G401.6 (cell line): ENCODE results near the gene CNTNAP2.
"Not testable (repeated sequence)": the region's sequence is repeated elsewhere in the genome, so short reads cannot be mapped to it uniquely, and the experiment has no call there.

Source experiments
- FAIRE-seq: peaks from 2 replicates; lab custom pipeline; 2012; peaks lifted over from hg19 to GRCh38; lab: Jason Lieb, UNC

Gene CNTNAP2

DNA sequence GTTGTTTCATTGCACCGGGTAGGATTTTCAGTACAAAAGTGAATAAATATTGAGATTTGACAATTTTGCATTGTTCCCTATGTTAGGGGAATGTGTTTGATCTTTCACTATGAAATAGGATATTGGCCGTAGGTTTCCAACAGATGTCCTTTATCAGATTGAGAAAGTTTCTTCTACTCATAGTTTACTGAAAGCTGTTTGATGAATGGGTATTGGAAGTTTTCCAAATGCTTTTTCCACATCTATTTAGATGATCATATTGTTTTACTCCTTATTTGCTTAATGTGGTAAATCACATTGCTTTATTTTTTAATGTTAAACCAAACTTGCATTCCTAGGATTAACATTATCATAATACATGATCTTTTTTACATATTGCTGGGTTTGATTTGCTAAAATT lies 2296.1 kb downstream of the CNTNAP2 start:
- no peak for FAIRE-seq

DNA sequence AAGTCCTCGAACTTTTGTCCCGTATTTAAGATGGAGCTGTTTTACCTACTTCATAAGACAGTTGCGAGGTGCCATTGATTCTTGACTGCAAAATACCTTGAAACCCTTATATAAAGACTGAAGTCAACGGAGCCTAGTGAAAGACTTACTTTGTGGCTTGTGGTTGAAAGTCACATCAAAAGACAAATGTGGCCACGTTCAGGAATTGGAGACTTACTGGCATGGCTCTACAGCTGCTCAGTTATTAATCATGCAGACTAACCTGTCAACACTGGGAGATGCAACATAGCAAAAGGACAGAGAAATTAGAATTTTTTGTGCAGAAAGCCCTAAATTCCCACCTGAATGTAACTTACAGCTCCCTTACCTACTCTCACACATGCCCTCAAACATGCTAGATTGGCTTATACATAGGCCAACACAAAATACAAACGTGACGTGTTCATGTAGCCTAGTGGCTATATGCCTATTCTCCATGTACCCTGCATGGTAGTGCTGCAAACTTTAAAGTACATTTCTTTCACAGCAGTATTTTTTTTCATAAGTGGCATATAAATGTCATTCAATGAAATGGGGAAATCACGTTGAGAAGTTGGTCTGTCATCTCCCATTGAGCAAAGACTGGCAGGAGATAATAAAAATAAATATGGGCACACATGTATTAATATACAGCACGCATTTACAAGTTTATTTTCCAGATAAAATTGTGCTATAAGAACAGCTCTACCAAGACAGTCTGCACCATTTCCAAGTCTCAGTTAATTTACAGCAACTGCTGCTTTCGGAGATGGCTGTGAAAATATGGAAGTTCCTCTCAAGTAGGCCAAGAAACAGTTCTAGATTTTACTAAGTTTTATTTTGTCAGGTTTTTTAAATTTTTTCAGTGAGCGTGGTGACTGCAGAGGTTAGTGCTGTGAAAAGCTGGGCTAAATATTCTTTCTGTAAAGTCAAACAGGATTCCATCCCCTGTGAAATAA lies 2303.5 kb downstream of the CNTNAP2 start:
- no peak for FAIRE-seq

DNA sequence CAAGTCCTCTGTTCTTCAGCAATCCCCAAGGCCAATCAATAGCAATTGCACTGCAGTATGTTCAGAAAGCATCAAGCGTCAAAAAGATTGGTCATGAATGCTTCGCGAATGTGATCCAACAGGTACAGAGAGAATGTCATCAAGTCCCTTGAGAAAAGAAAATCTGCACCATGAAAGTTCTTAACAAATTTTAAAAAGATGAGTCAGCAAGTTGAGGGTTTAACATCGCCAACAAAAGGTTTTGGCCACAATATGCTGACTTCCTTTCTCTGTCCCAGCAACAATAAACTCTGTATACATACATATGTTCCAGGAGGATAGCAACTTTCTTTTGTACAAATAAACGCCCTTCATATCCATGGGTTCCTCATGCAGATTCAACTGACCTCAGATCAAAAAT lies 2305.4 kb downstream of the CNTNAP2 start:
- FAIRE-seq = no peak

DNA sequence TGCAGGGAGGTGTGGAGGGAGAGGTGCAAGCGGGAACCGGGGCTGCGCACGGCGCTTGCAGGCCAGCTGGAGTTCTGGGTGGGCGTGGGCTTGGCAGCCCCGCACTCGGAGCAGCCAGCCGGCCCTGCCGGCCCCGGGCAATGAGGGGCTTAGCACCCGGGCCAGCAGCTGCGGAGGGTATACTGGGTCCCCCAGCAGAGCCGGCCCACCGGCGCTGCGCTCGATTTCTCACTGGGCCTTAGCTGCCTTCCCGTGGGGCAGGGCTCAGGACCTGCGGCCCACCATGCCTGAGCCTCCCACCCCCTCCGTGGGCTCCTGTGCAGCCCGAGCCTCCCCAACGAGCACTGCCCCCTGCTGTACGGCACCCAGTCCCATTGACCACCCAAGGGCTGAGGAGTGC lies 2309.8 kb downstream of the CNTNAP2 start:
- FAIRE-seq = not testable (repeated sequence)

DNA sequence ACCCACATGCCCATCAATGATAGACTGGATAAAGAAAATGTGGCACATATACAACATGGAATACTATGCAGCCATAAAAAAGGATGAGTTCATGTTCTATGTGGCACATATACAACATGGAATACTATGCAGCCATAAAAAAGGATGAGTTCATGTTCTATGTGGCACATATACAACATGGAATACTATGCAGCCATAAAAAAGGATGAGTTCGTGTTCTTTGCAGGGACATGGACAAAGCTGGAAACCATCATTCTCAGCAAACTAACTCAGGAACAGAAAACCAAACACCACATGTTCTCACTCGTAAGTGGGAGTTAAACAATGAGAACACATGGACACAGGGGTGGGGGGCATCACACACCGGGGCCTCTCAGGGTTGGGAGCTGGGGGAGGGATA lies 2314.1 kb downstream of the CNTNAP2 start:
- FAIRE-seq = not testable (repeated sequence)

DNA sequence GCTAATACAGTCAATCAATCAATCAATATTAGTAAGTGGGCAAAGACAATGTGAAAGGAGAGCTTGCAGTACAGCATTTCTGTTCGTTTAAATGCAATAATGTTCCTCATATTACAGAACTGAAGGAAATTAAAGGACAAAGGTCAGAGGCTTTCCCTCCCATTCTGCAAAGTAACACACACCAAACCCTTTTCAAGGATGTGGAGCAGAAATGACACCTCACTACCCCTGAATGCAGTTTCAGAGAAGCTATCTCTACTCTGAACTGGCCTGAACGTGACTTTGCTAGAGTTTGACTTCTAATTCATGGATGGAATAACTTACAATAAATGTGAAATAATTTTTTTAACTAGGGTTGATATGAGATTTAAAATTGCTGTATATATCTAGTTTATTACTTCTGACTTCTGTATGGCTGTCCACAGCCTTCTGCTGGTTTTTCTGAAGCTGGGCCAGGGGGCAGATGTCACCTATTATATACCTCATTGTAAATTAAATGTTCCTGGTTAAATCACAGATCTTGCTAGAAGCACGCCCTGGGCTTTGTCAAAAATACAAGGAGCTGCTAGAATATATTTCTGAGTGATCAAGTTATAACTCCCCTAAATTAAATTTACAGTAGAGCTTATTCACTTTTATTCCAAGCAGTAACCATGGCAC lies 2317.1 kb downstream of the CNTNAP2 start:
- no peak for FAIRE-seq

DNA sequence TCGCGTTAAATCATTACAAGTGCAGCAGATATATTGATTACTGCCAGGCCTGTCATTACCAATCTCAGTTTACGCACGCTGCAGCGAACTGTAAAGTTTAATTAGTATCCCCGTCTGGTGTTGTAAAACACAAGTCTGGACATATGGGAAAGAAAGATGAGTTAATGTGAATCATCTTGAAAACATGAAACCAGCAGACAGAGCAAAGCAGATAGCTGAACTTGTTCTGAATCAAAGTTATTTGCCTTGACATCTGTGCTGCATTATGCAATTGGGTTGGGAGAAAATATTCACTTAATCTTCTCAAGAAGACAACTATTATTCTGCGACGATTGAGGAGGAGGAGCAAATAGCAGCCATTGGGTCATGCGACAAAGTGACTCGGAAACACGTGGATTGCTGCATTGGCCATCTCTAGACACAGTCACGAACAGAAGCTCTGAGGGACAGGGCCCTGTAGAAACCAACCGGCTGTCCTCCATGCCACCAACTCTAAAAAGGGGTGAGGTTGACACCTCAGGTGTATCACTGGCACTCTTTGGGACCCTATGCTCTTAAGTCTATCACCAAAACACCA lies 2317.7 kb downstream of the CNTNAP2 start:
- no peak for FAIRE-seq

DNA sequence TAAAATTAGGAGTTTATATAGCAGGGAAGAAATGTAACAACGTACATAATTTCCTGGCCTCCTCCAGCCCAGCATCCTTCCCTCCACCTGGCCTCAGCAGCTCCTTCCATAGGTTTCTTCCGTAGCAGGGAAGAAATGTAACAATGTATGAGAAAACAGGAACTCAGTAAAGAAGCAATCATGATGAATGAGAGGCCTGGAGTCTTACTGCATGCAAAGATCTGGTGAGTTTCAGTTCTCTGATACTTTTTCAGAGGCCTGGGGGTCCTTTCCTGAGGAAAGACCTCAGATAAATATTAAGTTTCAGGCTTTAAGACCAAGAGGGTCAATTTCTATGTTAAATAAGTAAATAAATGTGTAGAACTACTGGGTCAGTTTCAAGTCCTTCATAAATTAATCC lies 2318.3 kb downstream of the CNTNAP2 start:
- FAIRE-seq = no peak

DNA sequence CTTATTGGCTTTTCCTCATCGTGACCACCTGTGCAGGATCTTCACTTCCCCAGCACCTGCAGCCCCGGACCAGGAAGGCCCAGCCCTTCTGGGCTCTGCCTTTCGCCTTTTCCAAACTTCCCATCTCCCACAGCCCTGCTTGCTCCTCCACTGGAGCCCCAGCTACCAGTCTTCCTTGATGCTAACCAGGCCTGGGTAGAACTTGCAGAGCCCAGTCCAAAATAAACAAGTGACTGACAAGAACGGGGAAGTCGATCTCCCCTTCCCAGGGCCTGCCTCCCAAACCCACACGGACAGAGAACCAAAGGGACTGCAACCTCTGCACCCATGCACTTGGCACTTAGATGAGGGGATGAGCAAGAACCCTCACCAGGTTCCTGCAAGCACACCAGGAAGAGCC lies 2319.1 kb downstream of the CNTNAP2 start:
- no peak for FAIRE-seq

DNA sequence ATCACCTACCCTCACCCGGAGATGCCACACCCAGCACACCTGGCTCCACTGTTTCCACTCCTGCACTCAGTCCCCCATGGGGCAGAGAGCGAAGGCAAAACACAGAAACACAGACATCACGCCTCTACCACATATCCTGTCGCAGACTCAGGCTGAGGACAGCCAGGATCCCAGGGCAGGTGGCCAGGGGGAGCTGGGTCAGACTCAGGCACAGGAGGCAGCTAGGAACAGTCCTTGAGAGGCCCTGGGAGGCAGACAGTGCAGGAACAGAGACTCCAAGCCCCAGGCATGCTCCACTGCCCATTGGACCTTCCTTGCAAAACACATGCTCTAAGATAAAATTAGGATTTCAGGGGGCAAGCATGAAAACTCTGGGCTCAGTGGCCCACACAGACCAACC lies 2319.5 kb downstream of the CNTNAP2 start:
- no peak for FAIRE-seq

DNA sequence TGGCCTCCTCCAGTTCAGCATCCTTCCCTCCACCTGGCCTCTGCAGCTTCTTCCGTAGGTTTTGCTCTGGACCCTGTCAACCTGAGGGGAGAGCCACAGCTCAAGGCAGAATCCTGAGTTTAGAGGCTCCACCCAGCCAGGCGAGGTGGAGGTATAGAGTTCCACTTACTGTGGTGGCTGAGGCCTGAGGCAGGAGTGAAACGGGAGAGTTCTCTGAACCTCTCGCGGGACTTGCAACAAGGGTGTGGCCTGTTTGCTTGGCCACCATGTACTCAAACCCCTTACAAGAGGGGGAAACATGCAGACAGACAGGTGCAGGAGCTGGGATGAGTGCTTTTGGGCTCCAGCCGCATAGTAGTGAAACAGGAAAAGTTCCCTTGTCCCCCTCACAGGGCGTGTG lies 2320.0 kb downstream of the CNTNAP2 start:
- no peak for FAIRE-seq

DNA sequence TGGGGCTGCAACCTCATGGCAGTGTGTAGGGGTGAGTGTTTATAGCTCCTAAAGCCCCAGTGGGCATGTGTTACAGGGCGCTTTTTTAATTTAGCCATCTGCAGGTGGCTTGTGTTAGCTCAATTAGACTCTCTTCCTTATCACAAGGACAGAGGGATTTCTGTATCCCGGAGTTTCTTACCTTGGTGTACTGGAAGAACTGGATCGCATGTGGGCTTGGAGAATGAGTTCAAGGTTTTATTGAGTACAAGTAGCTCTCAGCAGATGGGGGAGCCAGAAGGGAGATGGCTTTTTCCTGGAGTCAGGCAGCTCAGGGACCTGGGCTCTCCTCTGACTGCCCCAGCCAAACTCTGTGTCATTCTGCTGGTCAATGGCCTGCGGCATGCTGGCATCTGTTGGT lies 2320.4 kb downstream of the CNTNAP2 start:
- no peak for FAIRE-seq

DNA sequence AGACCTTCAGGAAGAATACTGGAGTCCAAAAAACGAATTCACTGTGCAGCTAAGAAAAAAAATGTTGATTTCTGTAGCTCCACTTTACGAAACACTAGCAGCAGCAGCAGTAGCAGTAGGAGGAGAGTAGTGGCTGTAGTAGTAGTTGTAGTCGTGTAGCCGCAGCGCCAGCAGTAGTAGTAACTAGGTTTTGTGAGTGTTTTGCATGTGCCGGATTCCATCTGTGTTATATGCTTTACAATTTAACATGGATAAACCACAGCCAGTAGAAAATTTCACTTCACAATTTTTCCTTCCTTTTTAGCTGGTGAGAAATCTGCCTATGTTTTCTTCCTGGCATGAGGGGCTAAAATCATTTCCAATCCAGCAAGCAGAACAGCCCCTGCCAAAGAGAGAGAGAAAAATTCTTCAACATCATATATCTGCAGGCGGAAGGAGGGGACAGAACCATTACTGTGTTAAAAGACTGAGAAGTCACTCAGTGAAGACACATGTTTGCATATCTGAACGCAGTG lies 2325.6 kb downstream of the CNTNAP2 start:
- FAIRE-seq = no peak

DNA sequence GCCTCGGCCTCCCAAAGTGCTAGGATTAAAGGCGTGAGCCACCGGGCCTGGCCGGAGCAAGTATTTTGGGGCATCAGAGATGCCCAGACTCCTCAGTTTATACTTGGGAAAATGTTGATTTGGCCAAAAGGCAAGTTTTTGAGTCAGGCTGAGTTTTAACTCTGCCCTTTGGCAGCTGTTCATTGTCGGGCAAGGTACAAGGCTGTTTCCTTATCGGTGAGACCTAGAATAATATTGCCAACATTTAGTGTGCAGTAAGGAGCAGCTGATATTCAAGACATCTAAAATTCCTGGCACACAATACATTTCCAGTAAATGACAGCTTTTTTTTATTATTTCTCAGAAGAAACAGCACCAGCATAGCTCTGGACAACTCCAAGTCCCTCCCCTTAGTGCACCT lies 2326.3 kb downstream of the CNTNAP2 start:
- FAIRE-seq = no peak

DNA sequence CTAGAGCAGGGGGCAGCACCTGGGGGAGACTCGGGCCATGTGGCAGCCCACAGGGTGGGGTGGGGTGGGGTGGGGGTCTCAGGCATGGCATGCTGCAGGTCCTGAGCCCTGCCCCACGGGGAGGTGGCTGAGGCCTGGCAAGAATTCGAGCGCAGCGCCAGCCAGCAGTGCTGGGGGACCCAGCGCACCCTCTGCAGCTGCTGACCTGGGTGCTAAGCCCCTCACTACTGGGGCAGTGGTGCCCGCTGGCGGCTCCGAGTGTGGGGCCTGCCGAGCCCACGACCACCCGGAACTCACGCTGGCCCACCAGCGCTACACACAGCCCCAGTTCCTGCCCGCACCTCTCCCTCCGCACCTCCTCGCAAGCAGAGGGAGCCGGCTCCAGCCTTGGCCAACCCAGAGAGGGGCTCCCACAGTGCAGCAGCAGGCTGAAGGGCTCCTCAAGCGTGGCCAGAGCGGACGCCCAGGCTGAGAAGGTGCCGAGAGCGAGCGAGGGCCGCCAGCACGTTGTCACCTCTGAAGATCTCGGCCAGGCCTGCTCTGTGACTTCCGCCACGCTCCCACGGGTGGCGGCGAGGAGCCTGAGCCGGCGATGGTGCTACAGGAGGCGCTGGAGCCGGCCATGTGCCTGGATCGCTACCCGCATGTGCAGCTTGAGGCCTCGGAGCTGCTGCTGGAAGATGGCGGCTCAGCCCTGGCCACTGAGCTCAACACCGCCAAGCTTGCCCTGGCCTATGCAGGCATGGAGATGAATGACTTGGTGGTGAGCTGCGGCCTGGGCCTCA lies 2328.9 kb downstream of the CNTNAP2 start:
- FAIRE-seq = no peak

DNA sequence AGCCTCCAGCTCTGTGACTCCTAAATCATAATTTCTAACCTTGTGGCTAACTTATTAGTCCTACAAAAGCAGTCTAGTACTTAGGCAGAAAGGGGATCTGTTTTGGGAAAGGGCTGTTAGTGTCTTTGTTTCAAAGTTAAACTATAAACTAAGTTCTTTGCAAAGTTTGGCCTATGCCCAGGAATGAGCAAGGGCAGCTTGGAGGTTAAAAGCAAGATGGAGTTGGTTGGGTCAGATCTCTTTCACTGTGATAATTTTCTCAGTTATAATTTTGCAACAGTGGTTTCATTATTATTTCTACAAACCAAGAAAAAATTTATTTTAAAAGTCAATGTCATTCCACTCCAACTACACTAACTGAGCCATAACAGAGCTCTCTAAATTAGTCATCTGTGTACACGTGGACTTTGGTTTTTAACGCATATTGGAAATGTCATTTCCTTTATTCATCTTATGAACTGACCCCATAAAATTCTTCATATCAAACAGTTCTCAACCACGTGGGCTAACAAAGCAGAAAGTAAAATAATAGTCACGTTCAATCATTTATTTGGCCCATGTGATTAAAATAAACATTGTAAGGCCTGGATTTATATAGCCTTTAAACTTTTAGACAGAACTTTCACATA lies 2330.7 kb downstream of the CNTNAP2 start:
- no peak for FAIRE-seq

DNA sequence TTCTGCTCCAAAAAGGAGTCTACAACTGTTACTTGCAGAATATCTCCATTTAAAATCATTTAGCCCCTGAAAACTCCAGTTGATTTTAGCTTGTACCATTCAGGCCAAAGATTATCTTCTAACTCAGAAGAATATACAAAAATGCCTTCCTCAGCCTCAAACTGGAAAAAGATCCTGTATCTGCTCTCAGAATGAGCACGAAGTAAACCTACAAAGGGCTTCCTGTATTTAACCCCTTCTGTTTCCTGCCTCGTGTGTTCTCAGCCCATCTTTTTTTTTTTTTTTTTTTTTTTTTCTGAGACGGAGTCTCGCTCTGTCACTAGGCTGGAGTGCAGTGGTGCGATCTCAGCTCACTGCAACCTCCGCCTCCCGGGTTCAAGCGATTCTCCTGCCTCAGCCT lies 2334.9 kb downstream of the CNTNAP2 start:
- not testable (repeated sequence) for FAIRE-seq

DNA sequence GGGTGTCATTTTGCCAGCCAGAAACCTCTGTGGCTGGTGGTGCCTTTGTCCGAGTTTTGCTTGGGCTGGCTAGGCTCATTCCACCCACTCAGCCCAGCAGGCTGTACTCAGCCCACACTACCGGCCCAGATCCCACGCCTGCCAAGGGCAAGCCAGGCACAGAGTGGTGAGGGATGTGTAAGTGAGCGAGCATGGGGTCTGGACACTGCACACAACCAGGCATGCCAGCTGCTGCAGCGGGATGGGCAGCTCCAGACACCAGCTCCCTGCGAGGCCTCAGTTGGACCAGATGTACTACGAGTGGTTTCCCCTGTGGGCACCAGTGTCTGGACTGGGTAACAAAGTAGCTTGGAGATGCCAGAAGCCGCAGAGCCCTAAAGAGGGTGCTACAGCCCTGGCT lies 2339.8 kb downstream of the CNTNAP2 start:
- FAIRE-seq = no peak

DNA sequence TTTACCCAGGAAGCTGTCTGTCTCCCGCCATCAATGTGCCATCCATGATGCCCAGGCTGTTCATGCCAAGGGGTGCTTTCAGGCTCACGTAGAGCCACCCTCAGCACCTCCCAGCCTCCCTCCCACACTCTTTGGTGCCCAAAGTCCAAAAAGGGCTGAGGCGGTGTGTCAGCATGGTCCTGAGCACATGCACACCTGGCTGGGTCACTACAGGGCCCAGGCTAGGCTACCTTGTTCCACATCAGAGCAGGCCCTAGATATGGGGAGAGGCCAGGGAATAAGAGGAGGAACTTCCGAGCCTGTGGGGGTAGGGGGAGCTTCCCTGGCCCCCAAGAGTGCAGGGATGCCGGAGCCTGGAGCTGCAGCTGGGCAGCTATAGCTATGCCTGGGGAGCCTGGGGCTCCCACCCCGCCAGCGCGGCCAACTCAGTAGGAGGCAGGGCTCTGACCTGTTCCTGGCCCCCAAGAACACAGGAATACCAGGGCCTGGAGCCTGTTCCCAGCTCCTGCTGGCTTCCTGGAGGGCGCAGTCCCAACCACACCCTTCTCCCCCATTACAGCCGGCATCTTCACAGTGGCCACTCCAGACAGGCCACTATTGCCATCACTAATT lies 2340.8 kb downstream of the CNTNAP2 start:
- no peak for FAIRE-seq

DNA sequence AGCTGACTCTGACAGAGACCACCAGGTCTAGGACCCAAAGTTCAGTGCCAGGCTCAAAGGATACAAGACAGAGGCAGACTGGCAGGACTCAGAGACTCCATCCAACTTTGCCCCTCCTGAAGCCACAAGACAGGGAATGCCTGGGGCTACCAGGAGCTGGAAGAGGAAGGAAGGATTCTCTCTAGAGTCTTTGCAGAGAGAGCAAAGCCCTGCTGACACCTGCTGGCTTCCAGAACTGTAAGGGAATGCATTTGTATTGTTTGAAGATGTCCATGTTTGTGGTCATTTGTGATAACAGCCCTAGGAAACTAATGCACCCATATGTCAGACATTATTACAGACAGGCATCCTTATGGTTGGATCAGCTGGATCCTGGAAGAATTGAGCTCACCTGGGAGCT lies 2341.7 kb downstream of the CNTNAP2 start:
- FAIRE-seq = no peak
